Astrocyte (in vitro differentiated cells and primary cell): Measurements from ENCODE around the gene YPEL1. TPM values are rescaled to one million over a fixed set of nuclear protein-coding genes. Genes with fewer than 3 reads are reported as not detected.
A peak's percentile ranks its signal among the peaks of the same experiment; 100 is the strongest.

ENCODE experiments used
- DNase-seq: peaks from one replicate; pipeline ENCODE4 v3.0.0-alpha.2; 2010; ENCODE audit warnings: low read depth
- FAIRE-seq: peaks from 2 replicates; lab custom pipeline; 2011; peaks lifted over from hg19 to GRCh38; lab: Jason Lieb, UNC
- H2AFZ ChIP-seq: 2 replicates; pipeline ENCODE4 v1.6.0; 2012; ENCODE audit warnings: low read depth, low read length, inconsistent platforms
- H3K27ac ChIP-seq: 2 replicates; pipeline ENCODE4 v1.5.1; 2011; ENCODE audit warnings: low read depth, low read length, inconsistent platforms
- H3K27me3 ChIP-seq: 2 replicates; pipeline ENCODE4 v1.6.0; 2011; ENCODE audit warnings: low read length, inconsistent platforms; ENCODE audit not compliant: insufficient read depth
- H3K36me3 ChIP-seq: 2 replicates; pipeline ENCODE4 v1.5.1; 2011; ENCODE audit warnings: low read length, inconsistent platforms; ENCODE audit not compliant: insufficient read depth
- H3K4me1 ChIP-seq: 2 replicates; pipeline ENCODE4 v1.5.1; 2011; ENCODE audit warnings: low read length, inconsistent platforms; ENCODE audit not compliant: insufficient read depth
- H3K4me2 ChIP-seq: 2 replicates; pipeline ENCODE4 v1.6.0; 2012; ENCODE audit warnings: low read length, inconsistent platforms
- H3K4me3 ChIP-seq: 2 replicates; pipeline ENCODE4 v1.5.1; 2011; ENCODE audit warnings: low read depth, mild to moderate bottlenecking, low read length, inconsistent platforms; ENCODE audit not compliant: insufficient read depth
- H3K79me2 ChIP-seq: 2 replicates; pipeline ENCODE4 v1.6.0; 2012; ENCODE audit warnings: mild to moderate bottlenecking, low read length, inconsistent platforms; ENCODE audit not compliant: insufficient read depth
- H3K9ac ChIP-seq: 2 replicates; pipeline ENCODE4 v1.6.0; 2012; ENCODE audit warnings: mild to moderate bottlenecking, low read length, inconsistent platforms
- H3K9me3 ChIP-seq: 2 replicates; pipeline ENCODE4 v1.5.1; 2012; ENCODE audit warnings: low read depth, mild to moderate bottlenecking, low read length, inconsistent platforms; ENCODE audit not compliant: insufficient read depth
- H4K20me1 ChIP-seq: 2 replicates; pipeline ENCODE4 v1.6.0; 2012; ENCODE audit warnings: low read length, inconsistent platforms; ENCODE audit not compliant: insufficient read depth
- H3K27ac Mint-ChIP-seq: one replicate; pipeline ENCODE4 v1.8.0; 2021; ENCODE audit warnings: mild to moderate bottlenecking, mixed read lengths; ENCODE audit not compliant: unreplicated experiment
- H3K27me3 Mint-ChIP-seq: one replicate; pipeline ENCODE4 v1.8.0; 2021; ENCODE audit warnings: low read depth, mixed read lengths; ENCODE audit not compliant: unreplicated experiment
- H3K36me3 Mint-ChIP-seq: one replicate; pipeline ENCODE4 v1.8.0; 2021; ENCODE audit warnings: low read depth, mixed read lengths; ENCODE audit not compliant: unreplicated experiment
- H3K4me1 Mint-ChIP-seq: one replicate; pipeline ENCODE4 v1.8.0; 2021; ENCODE audit warnings: low read depth, mixed read lengths; ENCODE audit not compliant: unreplicated experiment
- H3K4me3 Mint-ChIP-seq: one replicate; pipeline ENCODE4 v1.8.0; 2021; ENCODE audit warnings: mild to moderate bottlenecking, moderate library complexity, mixed read lengths; ENCODE audit not compliant: unreplicated experiment
- H3K9me3 Mint-ChIP-seq: one replicate; pipeline ENCODE4 v1.8.0; 2021; ENCODE audit warnings: mild to moderate bottlenecking, mixed read lengths; ENCODE audit not compliant: unreplicated experiment
- CTCF ChIP-seq: IDR thresholded peaks from 2 replicates; pipeline ENCODE4 v1.5.1; 2011; ENCODE audit warnings: low read depth, mild to moderate bottlenecking, inconsistent platforms, low read length, moderate library complexity; ENCODE audit not compliant: insufficient read depth
- EZH2 ChIP-seq: IDR thresholded peaks from 2 replicates; pipeline ENCODE4 v1.6.1; 2012; ENCODE audit warnings: mild to moderate bottlenecking, low read length, inconsistent platforms; ENCODE audit not compliant: insufficient read depth
- total RNA-seq: library from RNA; stranded (reverse); gene quantifications from 2 replicates; pipeline ENCODE4 v1.2.1, GENCODE V29; 2021

The YPEL1 gene
- total RNA-seq, 1 donor from 2014 or later, result 0.86 TPM

- Histone ChIP-seq H3K27ac (no peak overlapping the region), H3K9me3 (no peaks in the 10 kb centered on the region), H3K4me3 (no peak overlapping the region), H3K9ac (peak overlapping the region; percentile 36), H4K20me1 (peaks cover 13% of the 10 kb centered on the region), H3K79me2 (no peaks in the 10 kb centered on the region), H3K36me3 (peaks cover 3% of the 10 kb centered on the region), H2AFZ (no peak overlapping the region), H3K4me1 (peaks cover 21% of the 10 kb centered on the region), H3K4me2 (peak overlapping the region; percentile 60), H3K27me3 (no peaks in the 10 kb centered on the region)
- peaks cover 15% of the 10 kb centered on the region for H3K4me1 Mint-ChIP-seq
- H3K36me3 Mint-ChIP-seq, result peaks cover 17% of the 10 kb centered on the region
- FAIRE-seq, result no peak
- peak overlapping the region; percentile 1 for H3K27ac Mint-ChIP-seq
- DNase-seq, result no peak
- no peaks in the 10 kb centered on the region for H3K27me3 Mint-ChIP-seq
- H3K9me3 Mint-ChIP-seq, result no peaks in the 10 kb centered on the region
- no peak overlapping the region for H3K4me3 Mint-ChIP-seq
- TF ChIP-seq EZH2, result no peak
- TF ChIP-seq CTCF, result no peak
Observed at GRCh38 chr22:21754523-21754922, 18.9 kb upstream of the YPEL1 start.

DNA sequence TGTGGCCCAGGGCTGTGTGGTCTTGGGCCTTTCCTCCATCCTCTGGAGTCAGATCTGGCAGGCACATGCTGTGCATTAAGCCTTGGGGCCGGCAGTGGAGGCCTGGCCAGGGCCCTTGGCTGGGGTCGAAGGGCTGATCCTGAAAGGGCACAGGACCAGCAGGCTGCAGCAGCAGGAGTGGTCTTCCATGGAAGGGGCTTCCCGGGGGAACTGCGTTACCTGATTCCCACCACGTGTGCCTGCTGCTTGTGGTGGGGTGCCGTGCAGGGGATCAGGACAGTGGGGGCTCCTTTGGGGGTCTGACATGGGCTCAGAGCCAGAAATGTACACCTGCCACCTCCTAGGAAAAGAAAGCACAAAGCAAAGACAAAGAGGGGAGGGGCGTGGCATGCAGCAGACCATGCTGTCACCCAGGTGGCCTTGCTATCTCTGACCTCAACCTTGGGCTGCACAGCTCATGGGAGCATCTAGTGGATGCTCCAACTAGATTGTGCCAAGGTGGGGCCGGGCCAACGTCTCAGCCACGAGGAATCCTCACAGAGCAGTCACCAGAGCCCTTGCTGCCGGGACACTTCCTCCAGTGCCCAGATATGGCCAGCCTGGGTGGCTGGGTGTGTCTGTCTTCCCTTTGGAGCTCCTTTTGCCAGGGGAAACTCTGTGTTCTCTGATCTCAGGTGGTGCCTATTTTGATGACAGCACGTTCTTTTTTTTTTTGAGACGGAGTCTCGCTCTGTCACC is 17.9 kb upstream of the YPEL1 start:
- FAIRE-seq (no peak), DNase-seq (no peak)
- Mint-ChIP-seq H3K36me3 (peaks cover 10% of the 10 kb centered on the region), H3K9me3 (no peaks in the 10 kb centered on the region), H3K4me1 (peaks cover 14% of the 10 kb centered on the region), H3K27me3 (peaks cover 3% of the 10 kb centered on the region), H3K4me3 (no peak overlapping the region), H3K27ac (no peak overlapping the region)
- no peaks in the 10 kb centered on the region for H3K79me2 ChIP-seq
- no peaks in the 10 kb centered on the region for H3K27me3 ChIP-seq
- no peak overlapping the region for H3K9ac ChIP-seq
- H3K4me3 ChIP-seq, result no peak overlapping the region
- no peak for TF ChIP-seq EZH2
- peaks cover 21% of the 10 kb centered on the region for H3K4me1 ChIP-seq
- H3K27ac ChIP-seq, result no peak overlapping the region
- H4K20me1 ChIP-seq, result peaks cover 9% of the 10 kb centered on the region
- no peak overlapping the region for H3K4me2 ChIP-seq
- H3K36me3 ChIP-seq, result no peaks in the 10 kb centered on the region
- no peak overlapping the region for H2AFZ ChIP-seq
- no peaks in the 10 kb centered on the region for H3K9me3 ChIP-seq

DNA sequence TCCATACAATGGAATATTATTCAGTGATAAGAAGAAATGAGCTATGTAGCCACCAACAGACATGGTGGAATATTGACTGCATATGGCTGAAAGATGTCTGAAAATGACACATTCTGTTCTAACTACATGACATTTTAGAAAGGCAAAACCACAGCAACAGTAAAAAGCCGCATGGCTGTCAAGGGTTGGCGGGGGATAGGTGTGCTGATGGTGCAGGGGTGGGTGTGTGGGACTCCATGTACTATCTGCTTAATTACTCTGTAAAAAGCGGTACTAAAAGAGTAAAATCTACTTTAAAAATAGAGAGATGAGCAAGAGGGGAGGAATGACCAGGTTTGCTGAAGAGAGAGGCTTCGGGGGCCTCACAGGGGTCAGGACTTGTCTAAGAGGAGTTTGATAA is 16.7 kb upstream of the YPEL1 start:
- Histone ChIP-seq H3K9ac (no peak overlapping the region), H3K36me3 (no peaks in the 10 kb centered on the region), H3K27ac (no peak overlapping the region), H3K4me2 (no peak overlapping the region), H3K4me3 (no peak overlapping the region), H3K79me2 (no peaks in the 10 kb centered on the region), H3K27me3 (no peaks in the 10 kb centered on the region), H4K20me1 (peaks cover 6% of the 10 kb centered on the region), H2AFZ (no peak overlapping the region), H3K9me3 (no peaks in the 10 kb centered on the region), H3K4me1 (peaks cover 21% of the 10 kb centered on the region)
- DNase-seq (no peak), FAIRE-seq (no peak)
- TF ChIP-seq CTCF (no peak), EZH2 (no peak)
- H3K27me3 Mint-ChIP-seq, result peaks cover 4% of the 10 kb centered on the region
- peaks cover 11% of the 10 kb centered on the region for H3K4me1 Mint-ChIP-seq
- H3K9me3 Mint-ChIP-seq, result no peaks in the 10 kb centered on the region
- H3K4me3 Mint-ChIP-seq, result no peak overlapping the region
- no peak overlapping the region for H3K27ac Mint-ChIP-seq
- peaks cover 4% of the 10 kb centered on the region for H3K36me3 Mint-ChIP-seq
